ENCODE measurements around the gene MYO5B.
A peak's percentile ranks its signal among the peaks of the same experiment; 100 is the strongest.

Gene MYO5B

GRCh38 chr18:50143294-50143693 is 51.7 kb downstream of the MYO5B start:
- DNase-seq: no peak

- no peak for DNase-seq
Observed at GRCh38 chr18:50142441-50143120, 52.4 kb downstream of the MYO5B start.

GRCh38 chr18:50138181-50139064 is 56.5 kb downstream of the MYO5B start:
- no peak for DNase-seq

- no peak for DNase-seq
Observed at GRCh38 chr18:50135903-50136302, 59.0 kb downstream of the MYO5B start.

DNA sequence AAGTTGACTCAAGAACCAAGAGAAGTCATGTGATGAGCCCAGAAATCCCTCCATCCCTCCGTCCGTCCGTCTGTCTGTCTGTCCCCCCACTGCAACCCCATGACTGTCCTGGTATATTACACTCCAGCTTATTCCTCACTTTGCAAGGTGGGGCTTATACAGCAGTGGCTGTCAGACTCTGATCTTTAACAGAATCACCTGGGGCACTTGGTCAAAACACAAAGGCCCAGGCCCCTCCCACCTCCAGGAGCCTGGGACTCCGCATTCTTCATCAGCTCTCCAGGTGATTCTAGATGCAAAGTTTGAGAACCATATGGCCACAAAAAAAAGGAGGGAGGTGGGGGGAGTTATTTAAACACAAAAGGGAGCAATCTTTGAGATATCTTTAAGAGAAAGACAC is 61.4 kb downstream of the MYO5B start:
- DNase-seq: no peak

GRCh38 chr18:50131591-50131990 is 63.4 kb downstream of the MYO5B start:
- no peak for DNase-seq

GRCh38 chr18:50128506-50129271 is 66.3 kb downstream of the MYO5B start:
- peak; percentile 20 for DNase-seq

GRCh38 chr18:50127516-50128210 is 67.3 kb downstream of the MYO5B start:
- DNase-seq: no peak

GRCh38 chr18:50126471-50126870 is 68.5 kb downstream of the MYO5B start:
- DNase-seq: no peak

GRCh38 chr18:50125456-50125855 is 69.5 kb downstream of the MYO5B start:
- no peak for DNase-seq

- no peak for DNase-seq
Observed at GRCh38 chr18:50119296-50119695, 75.7 kb downstream of the MYO5B start.

GRCh38 chr18:50117863-50118262 is 77.1 kb downstream of the MYO5B start:
- DNase-seq: no peak

- no peak for DNase-seq
Observed at GRCh38 chr18:50115095-50115494, 79.9 kb downstream of the MYO5B start.

- DNase-seq: no peak
Observed at GRCh38 chr18:50114448-50114847, 80.5 kb downstream of the MYO5B start.

GRCh38 chr18:50113726-50114125 is 81.2 kb downstream of the MYO5B start:
- DNase-seq: peak; percentile 19

DNA sequence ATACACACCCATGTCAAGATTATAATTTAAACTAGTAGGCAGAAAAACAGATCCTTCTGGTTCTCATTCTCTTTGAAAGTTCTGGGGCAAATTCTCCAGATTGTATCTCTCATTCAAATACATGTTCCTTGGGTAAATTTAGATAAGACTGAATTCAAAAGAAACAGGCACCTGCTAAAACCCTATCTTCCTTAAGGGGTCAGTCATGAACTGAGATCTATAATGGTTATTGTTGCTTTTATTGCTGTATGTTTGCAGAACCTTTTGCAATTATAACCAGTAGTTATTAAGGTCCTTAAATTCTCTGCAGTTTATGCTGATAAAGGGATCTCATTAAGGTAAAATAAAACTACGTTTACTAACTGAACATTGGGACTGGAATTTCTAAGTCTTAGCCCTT is 83.5 kb downstream of the MYO5B start:
- DNase-seq: peak; percentile 2

DNA sequence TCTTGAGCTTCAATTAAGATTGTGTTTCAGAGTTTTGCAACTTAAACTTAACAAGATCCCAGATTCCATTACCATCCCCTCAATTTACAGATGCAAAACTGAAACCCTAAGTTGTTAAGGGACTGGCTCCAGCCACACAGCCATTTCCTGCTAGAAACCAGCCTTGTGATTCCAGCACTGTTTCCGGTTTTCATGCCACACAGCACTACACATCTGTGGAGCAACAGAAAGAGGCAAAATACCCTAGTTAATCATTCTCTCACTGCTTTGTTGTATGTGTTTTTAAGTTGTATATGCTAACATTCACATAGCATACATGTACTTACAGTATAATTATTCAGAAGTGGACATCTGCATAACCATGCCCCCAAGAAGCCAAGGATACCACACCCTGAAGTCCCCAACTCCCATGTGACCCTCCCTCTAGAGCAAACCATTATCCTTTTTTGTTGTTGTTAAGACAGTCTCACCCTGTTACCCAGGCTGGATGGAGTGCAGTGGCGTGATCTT is 87.4 kb downstream of the MYO5B start:
- no peak for DNase-seq

GRCh38 chr18:50105027-50105426 is 89.9 kb downstream of the MYO5B start:
- no peak for DNase-seq

GRCh38 chr18:50104421-50104820 is 90.5 kb downstream of the MYO5B start:
- DNase-seq: no peak

- DNase-seq: no peak
Observed at GRCh38 chr18:50099725-50100407, 95.1 kb downstream of the MYO5B start.

GRCh38 chr18:50097702-50098101 is 97.2 kb downstream of the MYO5B start:
- DNase-seq: no peak

Measured in NCI-H1436 (cell line).